ENCODE measurements around the gene AP2M1. TPM values are rescaled to one million over a fixed set of nuclear protein-coding genes. Genes with fewer than 3 reads are reported as not detected.
A peak's percentile ranks its signal among the peaks of the same experiment; 100 is the strongest.

Gene AP2M1
- total and polyA plus RNA-seq, 10 of the 15 experiments (the other 5 are each of a cell fraction or from before 2014, with no cell fraction given): 65.6 to 356 (median 161) TPM

DNA sequence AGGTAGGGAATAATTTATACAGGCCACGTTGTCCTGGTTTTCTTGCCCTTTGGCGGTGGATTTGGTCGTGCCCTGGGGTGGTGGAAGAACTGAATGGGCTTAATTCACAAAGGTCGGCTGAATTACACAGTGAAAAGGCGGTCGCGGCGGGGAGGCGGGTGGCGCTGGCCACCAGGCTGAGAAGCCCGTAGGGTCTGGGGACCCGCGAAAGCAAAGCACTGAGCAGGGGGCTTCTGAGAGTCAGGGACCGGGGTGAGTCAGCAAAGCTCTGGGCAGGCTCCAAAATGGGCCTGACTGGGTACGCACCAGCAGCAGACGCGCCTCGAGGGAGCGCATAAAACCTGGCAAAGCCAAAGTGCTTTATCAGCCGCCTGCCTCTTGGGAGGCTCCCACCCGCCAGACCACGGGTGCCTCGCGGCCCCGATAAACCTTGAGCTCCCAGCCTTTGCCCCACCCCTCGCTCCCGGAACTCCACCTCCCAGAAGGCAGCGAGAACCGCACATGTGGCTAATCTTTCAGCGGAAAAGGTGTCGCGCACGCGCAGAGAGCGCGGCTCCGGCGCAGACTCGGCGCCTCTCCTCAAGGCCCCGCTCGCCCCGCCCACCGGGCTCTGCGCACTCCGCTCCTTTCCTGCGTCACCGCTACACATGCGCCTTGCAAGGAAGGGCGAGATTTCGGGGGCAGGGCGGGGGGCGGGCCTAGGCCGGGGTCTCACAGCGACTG, 11.0 kb downstream of the AP2M1 start (continued):
- TF ChIP-seq, protein P1, sequence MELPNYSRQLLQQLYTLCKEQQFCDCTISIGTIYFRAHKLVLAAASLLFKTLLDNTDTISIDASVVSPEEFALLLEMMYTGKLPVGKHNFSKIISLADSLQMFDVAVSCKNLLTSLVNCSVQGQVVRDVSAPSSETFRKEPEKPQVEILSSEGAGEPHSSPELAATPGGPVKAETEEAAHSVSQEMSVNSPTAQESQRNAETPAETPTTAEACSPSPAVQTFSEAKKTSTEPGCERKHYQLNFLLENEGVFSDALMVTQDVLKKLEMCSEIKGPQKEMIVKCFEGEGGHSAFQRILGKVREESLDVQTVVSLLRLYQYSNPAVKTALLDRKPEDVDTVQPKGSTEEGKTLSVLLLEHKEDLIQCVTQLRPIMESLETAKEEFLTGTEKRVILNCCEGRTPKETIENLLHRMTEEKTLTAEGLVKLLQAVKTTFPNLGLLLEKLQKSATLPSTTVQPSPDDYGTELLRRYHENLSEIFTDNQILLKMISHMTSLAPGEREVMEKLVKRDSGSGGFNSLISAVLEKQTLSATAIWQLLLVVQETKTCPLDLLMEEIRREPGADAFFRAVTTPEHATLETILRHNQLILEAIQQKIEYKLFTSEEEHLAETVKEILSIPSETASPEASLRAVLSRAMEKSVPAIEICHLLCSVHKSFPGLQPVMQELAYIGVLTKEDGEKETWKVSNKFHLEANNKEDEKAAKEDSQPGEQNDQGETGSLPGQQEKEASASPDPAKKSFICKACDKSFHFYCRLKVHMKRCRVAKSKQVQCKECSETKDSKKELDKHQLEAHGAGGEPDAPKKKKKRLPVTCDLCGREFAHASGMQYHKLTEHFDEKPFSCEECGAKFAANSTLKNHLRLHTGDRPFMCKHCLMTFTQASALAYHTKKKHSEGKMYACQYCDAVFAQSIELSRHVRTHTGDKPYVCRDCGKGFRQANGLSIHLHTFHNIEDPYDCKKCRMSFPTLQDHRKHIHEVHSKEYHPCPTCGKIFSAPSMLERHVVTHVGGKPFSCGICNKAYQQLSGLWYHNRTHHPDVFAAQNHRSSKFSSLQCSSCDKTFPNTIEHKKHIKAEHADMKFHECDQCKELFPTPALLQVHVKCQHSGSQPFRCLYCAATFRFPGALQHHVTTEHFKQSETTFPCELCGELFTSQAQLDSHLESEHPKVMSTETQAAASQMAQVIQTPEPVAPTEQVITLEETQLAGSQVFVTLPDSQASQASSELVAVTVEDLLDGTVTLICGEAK (IDR thresholded peaks at IDR 0.05; ENCODE audit: borderline replicate concordance): no peak; the same call in 1 of the 2 replicates
- TF ChIP-seq MYC (IDR thresholded peaks at IDR 0.05; ENCODE audit: insufficient read depth, insufficient read length, insufficient replicate concordance, low read length, severe bottlenecking) (peak; percentile 29), PAX8 (IDR thresholded peaks at IDR 0.05) (no peak), YY1 (IDR thresholded peaks at IDR 0.05; ENCODE audit: low read depth, low read length) (no peak), RUNX3 (IDR thresholded peaks at IDR 0.05; ENCODE audit: low read length) (peak; percentile 49; the same call in 1 of the 2 replicates), GABPA (IDR thresholded peaks at IDR 0.05; ENCODE audit: low read depth) (no peak), HDGF (IDR thresholded peaks at IDR 0.05) (peak; percentile 95), POLR2AphosphoS5 (IDR thresholded peaks at IDR 0.05; ENCODE audit: low read length) (peak; percentile 76; the same call in 1 of the 2 replicates), RCOR1 (conservative IDR thresholded peaks at IDR 0.05; ENCODE audit: low read depth, low read length) (no peak), ZNF207 (IDR thresholded peaks at IDR 0.05; ENCODE audit: borderline replicate concordance) (no peak), SMAD1 (IDR thresholded peaks at IDR 0.05; ENCODE audit: low read depth, partially characterized antibody) (no peak), MXI1 (IDR thresholded peaks at IDR 0.05; ENCODE audit: low read depth, low read length) (peak; percentile 89; the same call in 1 of the 2 replicates), TCF12 (IDR thresholded peaks at IDR 0.05; ENCODE audit: low read depth, low read length) (no peak), SMC3 (IDR thresholded peaks at IDR 0.05; ENCODE audit: borderline replicate concordance, low read length) (no peak), BCL11A (IDR thresholded peaks at IDR 0.05; ENCODE audit: low read depth, low read length) (no peak), LARP7 (IDR thresholded peaks at IDR 0.05) (no peak), ZNF217 (IDR thresholded peaks at IDR 0.05) (no peak), CREM (IDR thresholded peaks at IDR 0.05; ENCODE audit: low read depth) (peak; percentile 68; the same call in 1 of the 2 replicates)
- TF ChIP-seq, protein P2, sequence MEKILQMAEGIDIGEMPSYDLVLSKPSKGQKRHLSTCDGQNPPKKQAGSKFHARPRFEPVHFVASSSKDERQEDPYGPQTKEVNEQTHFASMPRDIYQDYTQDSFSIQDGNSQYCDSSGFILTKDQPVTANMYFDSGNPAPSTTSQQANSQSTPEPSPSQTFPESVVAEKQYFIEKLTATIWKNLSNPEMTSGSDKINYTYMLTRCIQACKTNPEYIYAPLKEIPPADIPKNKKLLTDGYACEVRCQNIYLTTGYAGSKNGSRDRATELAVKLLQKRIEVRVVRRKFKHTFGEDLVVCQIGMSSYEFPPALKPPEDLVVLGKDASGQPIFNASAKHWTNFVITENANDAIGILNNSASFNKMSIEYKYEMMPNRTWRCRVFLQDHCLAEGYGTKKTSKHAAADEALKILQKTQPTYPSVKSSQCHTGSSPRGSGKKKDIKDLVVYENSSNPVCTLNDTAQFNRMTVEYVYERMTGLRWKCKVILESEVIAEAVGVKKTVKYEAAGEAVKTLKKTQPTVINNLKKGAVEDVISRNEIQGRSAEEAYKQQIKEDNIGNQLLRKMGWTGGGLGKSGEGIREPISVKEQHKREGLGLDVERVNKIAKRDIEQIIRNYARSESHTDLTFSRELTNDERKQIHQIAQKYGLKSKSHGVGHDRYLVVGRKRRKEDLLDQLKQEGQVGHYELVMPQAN (conservative IDR thresholded peaks at IDR 0.05): no peak
- TF ChIP-seq, protein P3, sequence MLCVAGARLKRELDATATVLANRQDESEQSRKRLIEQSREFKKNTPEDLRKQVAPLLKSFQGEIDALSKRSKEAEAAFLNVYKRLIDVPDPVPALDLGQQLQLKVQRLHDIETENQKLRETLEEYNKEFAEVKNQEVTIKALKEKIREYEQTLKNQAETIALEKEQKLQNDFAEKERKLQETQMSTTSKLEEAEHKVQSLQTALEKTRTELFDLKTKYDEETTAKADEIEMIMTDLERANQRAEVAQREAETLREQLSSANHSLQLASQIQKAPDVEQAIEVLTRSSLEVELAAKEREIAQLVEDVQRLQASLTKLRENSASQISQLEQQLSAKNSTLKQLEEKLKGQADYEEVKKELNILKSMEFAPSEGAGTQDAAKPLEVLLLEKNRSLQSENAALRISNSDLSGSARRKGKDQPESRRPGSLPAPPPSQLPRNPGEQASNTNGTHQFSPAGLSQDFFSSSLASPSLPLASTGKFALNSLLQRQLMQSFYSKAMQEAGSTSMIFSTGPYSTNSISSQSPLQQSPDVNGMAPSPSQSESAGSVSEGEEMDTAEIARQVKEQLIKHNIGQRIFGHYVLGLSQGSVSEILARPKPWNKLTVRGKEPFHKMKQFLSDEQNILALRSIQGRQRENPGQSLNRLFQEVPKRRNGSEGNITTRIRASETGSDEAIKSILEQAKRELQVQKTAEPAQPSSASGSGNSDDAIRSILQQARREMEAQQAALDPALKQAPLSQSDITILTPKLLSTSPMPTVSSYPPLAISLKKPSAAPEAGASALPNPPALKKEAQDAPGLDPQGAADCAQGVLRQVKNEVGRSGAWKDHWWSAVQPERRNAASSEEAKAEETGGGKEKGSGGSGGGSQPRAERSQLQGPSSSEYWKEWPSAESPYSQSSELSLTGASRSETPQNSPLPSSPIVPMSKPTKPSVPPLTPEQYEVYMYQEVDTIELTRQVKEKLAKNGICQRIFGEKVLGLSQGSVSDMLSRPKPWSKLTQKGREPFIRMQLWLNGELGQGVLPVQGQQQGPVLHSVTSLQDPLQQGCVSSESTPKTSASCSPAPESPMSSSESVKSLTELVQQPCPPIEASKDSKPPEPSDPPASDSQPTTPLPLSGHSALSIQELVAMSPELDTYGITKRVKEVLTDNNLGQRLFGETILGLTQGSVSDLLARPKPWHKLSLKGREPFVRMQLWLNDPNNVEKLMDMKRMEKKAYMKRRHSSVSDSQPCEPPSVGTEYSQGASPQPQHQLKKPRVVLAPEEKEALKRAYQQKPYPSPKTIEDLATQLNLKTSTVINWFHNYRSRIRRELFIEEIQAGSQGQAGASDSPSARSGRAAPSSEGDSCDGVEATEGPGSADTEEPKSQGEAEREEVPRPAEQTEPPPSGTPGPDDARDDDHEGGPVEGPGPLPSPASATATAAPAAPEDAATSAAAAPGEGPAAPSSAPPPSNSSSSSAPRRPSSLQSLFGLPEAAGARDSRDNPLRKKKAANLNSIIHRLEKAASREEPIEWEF (IDR thresholded peaks at IDR 0.05; ENCODE audit: insufficient replicate concordance, low read depth, low read length): no peak

All from GM12878 (cell line).